Neural cell (in vitro differentiated cells): Measurements from ENCODE around the gene TIGD1.

Experiments
- EZH2 ChIP-seq: fragments of 200-600, 300-800 bp; shearing (Covaris generic), sonication (generic); IDR thresholded peaks from 2 replicates; pipeline ENCODE4 v1.6.1; 2014; ENCODE audit warnings: antibody characterized with exemption, low read length, borderline replicate concordance, mild to moderate bottlenecking; ENCODE audit not compliant: insufficient read depth, poor library complexity, severe bottlenecking
- POLR2AphosphoS5 ChIP-seq: IDR thresholded peaks from 2 replicates; pipeline ENCODE4 v1.6.1; 2012
- TAF1 ChIP-seq: IDR thresholded peaks from 2 replicates; pipeline ENCODE4 v1.6.1; 2012; ENCODE audit warnings: low read depth
- TF ChIP-seq, protein P1 (sequence below): fragments of 450-650 bp; IDR thresholded peaks from 2 replicates; pipeline ENCODE4 v1.5.1; 2014; ENCODE audit warnings: antibody characterized with exemption, mild to moderate bottlenecking, moderate library complexity; ENCODE audit not compliant: poor library complexity, severe bottlenecking

DNA sequence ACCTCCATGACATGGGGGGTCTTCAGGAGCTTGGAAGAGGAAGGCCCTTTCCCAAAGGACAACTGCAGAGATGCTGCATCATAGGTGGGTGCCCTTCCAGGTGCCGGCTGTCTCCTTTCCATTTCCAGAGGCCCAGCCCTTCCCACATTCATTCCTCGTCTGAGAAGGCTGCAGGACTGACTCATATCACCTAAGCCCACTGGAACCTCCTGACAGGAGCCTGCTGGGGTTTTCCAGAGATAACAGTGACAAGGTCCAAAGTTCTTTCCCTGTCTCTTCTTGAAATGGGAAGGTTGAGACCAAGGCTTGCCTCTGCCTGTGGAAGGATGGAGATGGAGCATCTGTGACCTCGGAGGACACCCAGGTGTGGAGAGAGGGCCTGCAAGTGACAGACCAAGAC, 33.8 kb downstream of the TIGD1 start:
- TF ChIP-seq, protein P1, sequence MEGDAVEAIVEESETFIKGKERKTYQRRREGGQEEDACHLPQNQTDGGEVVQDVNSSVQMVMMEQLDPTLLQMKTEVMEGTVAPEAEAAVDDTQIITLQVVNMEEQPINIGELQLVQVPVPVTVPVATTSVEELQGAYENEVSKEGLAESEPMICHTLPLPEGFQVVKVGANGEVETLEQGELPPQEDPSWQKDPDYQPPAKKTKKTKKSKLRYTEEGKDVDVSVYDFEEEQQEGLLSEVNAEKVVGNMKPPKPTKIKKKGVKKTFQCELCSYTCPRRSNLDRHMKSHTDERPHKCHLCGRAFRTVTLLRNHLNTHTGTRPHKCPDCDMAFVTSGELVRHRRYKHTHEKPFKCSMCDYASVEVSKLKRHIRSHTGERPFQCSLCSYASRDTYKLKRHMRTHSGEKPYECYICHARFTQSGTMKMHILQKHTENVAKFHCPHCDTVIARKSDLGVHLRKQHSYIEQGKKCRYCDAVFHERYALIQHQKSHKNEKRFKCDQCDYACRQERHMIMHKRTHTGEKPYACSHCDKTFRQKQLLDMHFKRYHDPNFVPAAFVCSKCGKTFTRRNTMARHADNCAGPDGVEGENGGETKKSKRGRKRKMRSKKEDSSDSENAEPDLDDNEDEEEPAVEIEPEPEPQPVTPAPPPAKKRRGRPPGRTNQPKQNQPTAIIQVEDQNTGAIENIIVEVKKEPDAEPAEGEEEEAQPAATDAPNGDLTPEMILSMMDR = no peak
- TF ChIP-seq POLR2AphosphoS5 (no peak), EZH2 (no peak), TAF1 (no peak)
